ENCODE measurements around the gene LAMC2.
"Not testable (repeated sequence)": the region's sequence is repeated elsewhere in the genome, so short reads cannot be mapped to it uniquely, and the experiment has no call there.

The LAMC2 gene

DNA sequence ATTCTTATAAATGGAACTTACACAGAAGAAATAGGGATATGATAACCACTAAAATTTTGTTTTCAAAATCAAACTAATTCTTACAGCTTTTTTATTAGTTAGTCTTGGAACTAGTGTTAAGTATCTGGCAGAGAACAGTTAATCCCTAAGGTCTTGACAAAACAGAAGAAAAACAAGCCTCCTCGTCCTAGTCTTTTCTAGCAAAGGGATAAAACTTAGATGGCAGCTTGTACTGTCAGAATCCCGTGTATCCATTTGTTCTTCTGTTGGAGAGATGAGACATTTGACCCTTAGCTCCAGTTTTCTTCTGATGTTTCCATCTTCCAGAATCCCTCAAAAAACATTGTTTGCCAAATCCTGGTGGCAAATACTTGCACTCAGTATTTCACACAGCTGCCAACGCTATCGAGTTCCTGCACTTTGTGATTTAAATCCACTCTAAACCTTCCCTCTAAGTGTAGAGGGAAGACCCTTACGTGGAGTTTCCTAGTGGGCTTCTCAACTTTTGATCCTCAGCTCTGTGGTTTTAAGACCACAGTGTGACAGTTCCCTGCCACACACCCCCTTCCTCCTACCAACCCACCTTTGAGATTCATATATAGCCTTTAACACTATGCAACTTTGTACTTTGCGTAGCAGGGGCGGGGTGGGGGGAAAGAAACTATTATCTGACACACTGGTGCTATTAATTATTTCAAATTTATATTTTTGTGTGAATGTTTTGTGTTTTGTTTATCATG lies 42.3 kb upstream of the LAMC2 start:
- no peak overlapping the region for H3K4me3 ChIP-seq (ENCODE audit: low read depth, low read length)
- TF ChIP-seq, protein P1, sequence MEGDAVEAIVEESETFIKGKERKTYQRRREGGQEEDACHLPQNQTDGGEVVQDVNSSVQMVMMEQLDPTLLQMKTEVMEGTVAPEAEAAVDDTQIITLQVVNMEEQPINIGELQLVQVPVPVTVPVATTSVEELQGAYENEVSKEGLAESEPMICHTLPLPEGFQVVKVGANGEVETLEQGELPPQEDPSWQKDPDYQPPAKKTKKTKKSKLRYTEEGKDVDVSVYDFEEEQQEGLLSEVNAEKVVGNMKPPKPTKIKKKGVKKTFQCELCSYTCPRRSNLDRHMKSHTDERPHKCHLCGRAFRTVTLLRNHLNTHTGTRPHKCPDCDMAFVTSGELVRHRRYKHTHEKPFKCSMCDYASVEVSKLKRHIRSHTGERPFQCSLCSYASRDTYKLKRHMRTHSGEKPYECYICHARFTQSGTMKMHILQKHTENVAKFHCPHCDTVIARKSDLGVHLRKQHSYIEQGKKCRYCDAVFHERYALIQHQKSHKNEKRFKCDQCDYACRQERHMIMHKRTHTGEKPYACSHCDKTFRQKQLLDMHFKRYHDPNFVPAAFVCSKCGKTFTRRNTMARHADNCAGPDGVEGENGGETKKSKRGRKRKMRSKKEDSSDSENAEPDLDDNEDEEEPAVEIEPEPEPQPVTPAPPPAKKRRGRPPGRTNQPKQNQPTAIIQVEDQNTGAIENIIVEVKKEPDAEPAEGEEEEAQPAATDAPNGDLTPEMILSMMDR (IDR thresholded peaks at IDR 0.05; ENCODE audit: low read depth, low read length): no peak
- DNase-seq (ENCODE audit: low read depth, low spot score): no peak
- in situ Hi-C loops (cut with HindIII; ENCODE audit: low sequenced_read_pairs): no loop called here

DNA sequence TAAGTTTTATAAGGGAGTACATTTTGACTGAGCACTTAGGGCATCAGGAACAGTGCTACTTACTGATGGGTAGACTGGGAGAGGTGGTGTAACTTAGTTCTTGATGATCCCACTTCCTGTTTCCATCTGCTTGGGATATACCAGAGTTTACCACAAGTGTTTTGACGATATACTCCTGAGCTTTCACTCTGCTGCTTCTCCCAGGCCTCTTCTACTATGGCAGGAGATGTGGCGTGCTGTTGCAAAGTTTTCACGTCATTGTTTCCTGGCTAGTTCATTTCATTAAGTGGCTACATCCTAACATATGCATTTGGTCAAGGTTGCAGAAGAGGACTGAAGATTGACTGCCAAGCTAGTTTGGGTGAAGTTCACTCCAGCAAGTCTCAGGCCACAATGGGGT lies 41.3 kb upstream of the LAMC2 start:
- no peak overlapping the region for H3K4me3 ChIP-seq (ENCODE audit: low read depth, low read length)
- DNase-seq (ENCODE audit: low read depth, low spot score): no peak
- in situ Hi-C loops (cut with HindIII; ENCODE audit: low sequenced_read_pairs): no loop called here
- TF ChIP-seq, protein P1 (IDR thresholded peaks at IDR 0.05; ENCODE audit: low read depth, low read length): no peak

DNA sequence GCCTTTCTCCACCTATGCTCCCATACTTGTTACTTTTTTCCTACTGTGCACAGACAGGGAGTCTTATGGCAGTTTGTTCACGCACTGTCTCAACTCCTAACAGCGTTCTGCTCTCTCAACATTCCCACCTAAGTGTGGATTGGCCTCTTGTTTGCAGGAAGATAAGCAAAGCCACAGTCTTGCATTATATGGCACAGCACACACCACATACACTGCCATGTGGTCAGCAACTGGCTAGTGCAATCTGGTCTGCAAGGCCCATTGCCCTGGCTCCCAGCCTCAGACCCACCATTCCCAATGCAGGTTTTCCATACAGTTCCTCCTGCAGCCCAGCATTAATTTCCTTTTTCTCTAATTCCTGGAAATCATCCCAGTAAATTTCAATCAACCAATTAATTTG lies 38.3 kb upstream of the LAMC2 start:
- TF ChIP-seq, protein P1 (IDR thresholded peaks at IDR 0.05; ENCODE audit: low read depth, low read length): no peak
- in situ Hi-C loops (cut with HindIII; ENCODE audit: low sequenced_read_pairs): no loop called here
- no peak for DNase-seq (ENCODE audit: low read depth, low spot score)
- H3K4me3 ChIP-seq (ENCODE audit: low read depth, low read length): no peak overlapping the region

GRCh38 chr1:183148599-183148998 lies 37.5 kb upstream of the LAMC2 start:
- in situ Hi-C loops (cut with HindIII; ENCODE audit: low sequenced_read_pairs): no loop called here
- DNase-seq (ENCODE audit: low read depth, low spot score): peak; percentile 49
- TF ChIP-seq, protein P1 (IDR thresholded peaks at IDR 0.05; ENCODE audit: low read depth, low read length): no peak
- no peak overlapping the region for H3K4me3 ChIP-seq (ENCODE audit: low read depth, low read length)

DNA sequence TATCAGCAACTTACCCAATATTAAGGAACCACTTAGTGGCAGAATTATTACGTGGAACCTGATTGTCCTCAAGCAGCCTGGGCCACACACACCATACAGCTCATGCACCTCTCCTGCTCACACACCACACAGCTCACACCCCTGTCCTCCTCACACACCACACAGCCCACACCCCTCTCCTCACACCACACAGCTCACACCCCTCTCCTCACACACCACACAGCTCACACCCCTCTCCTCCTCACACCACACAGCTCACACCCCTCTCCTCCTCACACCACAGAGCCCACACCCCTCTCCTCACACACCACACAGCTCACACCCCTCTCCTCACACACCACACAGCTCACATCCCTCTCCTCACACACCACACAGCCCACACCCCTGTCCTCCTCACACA lies 36.8 kb upstream of the LAMC2 start:
- TF ChIP-seq, protein P1 (IDR thresholded peaks at IDR 0.05; ENCODE audit: low read depth, low read length): no peak
- no peak overlapping the region for H3K4me3 ChIP-seq (ENCODE audit: low read depth, low read length)
- no peak for DNase-seq (ENCODE audit: low read depth, low spot score)
- in situ Hi-C loops (cut with HindIII; ENCODE audit: low sequenced_read_pairs): no loop called here

DNA sequence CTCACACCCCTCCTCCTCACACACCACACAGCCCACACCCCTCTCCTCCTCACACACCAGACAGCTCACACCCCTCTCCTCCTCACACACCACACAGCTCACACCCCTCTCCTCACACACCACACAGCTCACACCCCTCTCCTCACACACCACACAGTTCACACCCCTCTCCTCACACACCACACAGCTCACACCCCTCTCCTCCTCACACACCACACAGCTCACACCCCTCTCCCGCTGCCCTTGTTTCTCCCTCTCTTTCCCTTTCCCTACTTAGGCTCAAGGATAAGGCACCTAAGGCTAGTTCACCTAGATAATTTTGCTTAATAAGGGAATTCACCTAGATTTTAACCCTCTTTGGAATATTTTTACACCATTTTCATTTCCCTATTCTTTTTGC lies 36.0 kb upstream of the LAMC2 start:
- DNase-seq (ENCODE audit: low read depth, low spot score); in situ Hi-C loops (cut with HindIII; ENCODE audit: low sequenced_read_pairs); H3K4me3 ChIP-seq (ENCODE audit: low read depth, low read length): not testable (repeated sequence)

- TF ChIP-seq, protein P1 (IDR thresholded peaks at IDR 0.05; ENCODE audit: low read depth, low read length): no peak
- H3K4me3 ChIP-seq (ENCODE audit: low read depth, low read length): no peak overlapping the region
- in situ Hi-C loops (cut with HindIII; ENCODE audit: low sequenced_read_pairs): no loop called here
- DNase-seq (ENCODE audit: low read depth, low spot score): no peak
These were observed 35.6 kb upstream of the LAMC2 start for GRCh38 chr1:183150445-183150844.

Data from astrocyte of the spinal cord (primary cell).